GM18526 (cell line): Measurements from ENCODE around the gene NHLRC1.

Source experiments
- POLR2A ChIP-seq: IDR thresholded peaks from 3 replicates; pipeline ENCODE4 v1.6.1; 2011; ENCODE audit not compliant: insufficient read length; ENCODE audit errors: extremely low read depth

Gene NHLRC1

DNA sequence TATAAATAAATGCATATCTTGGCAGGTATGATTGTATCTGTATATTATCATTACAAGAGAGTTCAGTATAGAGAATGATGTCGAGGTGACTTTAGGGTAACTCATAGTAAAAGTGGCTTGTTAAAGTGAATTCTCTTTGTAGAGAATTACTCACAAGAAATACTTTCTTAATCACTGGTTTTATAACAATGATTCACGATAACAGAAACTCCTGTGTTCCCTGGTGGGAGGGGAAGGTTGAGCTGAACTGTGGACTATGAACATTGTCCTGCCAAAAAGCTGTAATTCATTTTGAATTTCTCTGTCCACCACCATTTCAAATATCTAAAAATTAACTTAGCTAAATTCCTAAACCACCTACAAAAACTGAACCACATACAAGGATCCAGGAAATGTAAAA lies 24.7 kb upstream of the NHLRC1 start:
- no peak for TF ChIP-seq POLR2A

GRCh38 chr6:18142591-18142861 lies 20.0 kb upstream of the NHLRC1 start:
- TF ChIP-seq POLR2A = no peak

DNA sequence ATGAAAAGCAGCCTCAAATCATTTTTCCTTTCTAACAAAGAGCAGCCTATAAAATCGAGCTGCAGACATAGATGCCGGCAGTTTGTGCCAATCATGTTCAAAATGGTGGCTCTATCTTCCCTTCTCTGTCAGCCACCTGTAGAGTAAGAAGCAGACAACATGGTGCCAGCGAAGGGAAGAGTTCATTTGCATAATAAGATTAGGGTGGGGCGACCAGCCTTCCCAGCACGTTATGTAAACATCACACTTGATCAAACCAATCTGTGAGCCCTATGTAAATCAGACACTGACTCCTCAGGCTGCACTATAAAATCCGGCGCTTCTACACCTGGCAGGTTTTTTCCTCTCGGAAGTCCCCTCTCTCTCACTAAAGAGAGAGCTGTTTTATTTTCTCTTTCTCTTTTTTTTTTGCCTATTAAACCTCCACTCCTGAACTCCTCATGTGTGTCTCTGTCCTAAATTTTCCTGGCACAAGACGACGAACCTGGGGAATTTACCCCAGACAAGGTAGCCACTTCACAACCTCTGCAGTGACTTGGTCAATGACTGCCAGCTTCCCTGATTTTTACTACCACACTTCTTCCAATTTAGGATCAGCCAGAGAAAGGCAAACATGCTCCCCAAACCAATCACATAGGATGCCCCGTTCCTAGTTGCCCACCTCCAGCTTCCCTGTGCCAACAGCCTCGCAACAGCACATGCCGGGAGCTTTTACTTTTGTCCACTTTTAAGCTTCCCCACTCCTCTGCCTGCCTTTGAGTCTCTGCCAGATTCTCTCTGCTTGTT lies 19.5 kb upstream of the NHLRC1 start:
- no peak for TF ChIP-seq POLR2A

DNA sequence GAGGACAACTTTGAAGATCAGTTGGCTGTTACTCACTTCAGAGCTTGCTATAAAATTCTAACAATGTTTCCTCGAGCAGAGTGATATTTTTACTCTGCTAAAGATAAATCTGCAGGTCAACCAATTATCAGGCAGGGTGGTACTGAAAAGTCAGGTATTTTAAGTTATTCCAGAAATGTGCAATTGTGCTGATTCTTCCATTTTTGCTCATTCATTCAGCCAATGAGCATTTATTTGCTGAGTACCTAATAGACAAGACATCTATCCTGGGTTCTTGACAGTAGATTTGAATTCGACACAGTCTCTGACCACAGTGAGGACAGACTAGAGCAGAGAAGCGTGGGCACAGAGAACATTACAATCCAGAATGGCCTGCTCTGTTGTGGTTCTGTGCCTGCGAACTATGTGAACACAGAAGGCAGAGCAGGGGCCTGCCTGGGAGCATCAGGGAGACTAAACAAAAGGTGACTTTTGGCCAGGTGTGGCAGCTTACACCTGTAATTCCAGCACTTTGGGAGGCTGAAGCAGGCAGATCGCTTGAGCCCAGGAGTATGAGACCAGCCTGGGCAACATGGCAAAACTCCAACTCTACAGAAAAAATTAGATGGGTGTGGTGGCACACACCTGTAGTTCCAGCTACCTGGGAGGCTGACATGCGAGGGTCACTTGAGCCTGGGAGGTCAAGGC lies 17.6 kb upstream of the NHLRC1 start:
- no peak for TF ChIP-seq POLR2A

- TF ChIP-seq POLR2A = no peak
These were observed 16.4 kb upstream of the NHLRC1 start for GRCh38 chr6:18138906-18139305.

- TF ChIP-seq POLR2A = no peak
These were observed 13.8 kb upstream of the NHLRC1 start for GRCh38 chr6:18136260-18136659.

- no peak for TF ChIP-seq POLR2A
These were observed 12.7 kb upstream of the NHLRC1 start for GRCh38 chr6:18135171-18135570.

- no peak for TF ChIP-seq POLR2A
These were observed 9.9 kb upstream of the NHLRC1 start for GRCh38 chr6:18132346-18132745.

DNA sequence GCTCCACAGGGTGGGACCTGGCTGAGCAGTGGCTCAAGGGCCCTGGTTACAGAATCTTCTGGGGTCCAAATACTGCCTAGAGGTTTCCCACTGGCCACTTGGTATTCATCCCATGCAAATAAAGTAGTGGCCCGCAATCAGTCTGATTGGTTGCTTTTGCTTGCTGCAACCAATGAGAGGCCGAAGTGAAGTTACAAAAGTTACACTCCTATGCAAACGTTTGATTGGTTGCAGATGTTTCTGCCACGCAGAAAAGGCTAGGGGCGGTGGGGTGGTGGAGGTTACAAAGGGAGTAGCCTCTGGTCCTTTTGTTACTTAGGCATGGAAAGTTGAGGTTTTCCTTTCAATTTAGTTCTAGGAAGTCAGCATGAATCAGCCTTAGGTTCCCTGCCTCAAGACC lies 3.6 kb upstream of the NHLRC1 start:
- TF ChIP-seq POLR2A = no peak

GRCh38 chr6:18121580-18122127 lies 823 bp downstream of the NHLRC1 start:
- no peak for TF ChIP-seq POLR2A

DNA sequence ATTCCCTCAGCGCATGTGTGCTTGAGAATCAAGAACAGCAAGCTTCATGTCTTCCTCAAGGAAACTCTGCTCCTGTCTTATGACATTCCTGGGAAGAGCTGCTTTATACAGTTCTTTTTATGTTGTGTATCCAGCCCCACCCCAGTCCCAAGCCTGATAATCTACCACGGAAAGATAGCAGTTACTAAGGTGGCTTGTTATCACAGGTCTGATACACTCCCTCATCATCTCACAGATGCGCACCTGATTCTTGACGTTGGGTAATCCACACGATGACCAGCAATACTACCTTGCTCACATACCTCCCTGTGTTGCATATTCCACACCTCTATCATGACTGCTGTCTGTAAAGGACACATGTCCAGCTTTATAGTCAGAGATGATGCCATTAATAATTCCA lies 3.2 kb downstream of the NHLRC1 start:
- TF ChIP-seq POLR2A = no peak

GRCh38 chr6:18118330-18118729 lies 4.1 kb downstream of the NHLRC1 start:
- TF ChIP-seq POLR2A = no peak

DNA sequence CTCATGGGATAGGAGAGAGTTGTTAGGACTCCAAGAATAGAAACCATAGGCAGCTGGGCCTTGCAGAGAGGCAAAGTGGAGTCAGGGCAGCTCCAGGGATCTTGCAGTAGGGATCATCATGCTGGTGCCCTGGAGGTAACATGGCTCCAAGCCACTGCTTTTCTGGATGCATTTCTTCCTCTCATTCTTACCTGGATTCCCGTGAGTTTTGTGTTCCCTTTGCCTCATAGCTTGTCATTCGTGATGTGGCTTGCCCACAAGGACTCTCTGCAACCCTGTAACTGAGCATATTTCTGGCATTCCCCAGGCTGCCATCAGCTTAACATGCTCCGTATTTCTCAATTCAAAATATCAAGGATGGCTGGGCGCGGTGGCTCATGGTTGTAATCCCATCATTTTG lies 5.3 kb downstream of the NHLRC1 start:
- TF ChIP-seq POLR2A = no peak

DNA sequence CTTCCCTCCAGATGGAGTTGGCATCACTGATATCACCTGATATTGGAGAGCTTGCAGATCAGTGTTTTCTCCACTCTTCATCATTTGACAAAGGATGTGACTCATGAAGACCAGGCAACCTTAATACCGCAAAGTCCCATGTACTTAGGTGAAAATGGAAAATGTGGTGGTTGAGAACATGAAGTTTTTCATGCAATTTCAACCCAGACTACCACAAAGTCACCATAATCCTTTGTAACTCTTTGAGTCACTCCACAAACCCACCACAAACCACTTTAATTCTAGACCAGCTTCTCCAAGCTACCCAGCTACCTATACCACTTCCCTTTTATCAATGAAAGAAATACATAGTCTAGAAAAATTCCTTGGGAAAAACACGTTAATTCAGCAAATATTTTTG lies 7.1 kb downstream of the NHLRC1 start:
- TF ChIP-seq POLR2A = no peak

- TF ChIP-seq POLR2A = no peak
These were observed 12.3 kb downstream of the NHLRC1 start for GRCh38 chr6:18110162-18110561.

- TF ChIP-seq POLR2A = no peak
These were observed 15.4 kb downstream of the NHLRC1 start for GRCh38 chr6:18107061-18107460.
